NCI-H526 treated with DMSO at 0.1 percent for 48 hours (cell line): ENCODE measurements around the gene INSRR.

Experiments
- DNase-seq: peaks from one replicate; lab custom pipeline; 2025; lab: John Stamatoyannopoulos, UW

Gene INSRR

GRCh38 chr1:156874572-156875340, 15.8 kb upstream of the INSRR start:
- no peak for DNase-seq

- DNase-seq, result no peak
Observed at GRCh38 chr1:156874142-156874541, 15.2 kb upstream of the INSRR start.

GRCh38 chr1:156873659-156874058, 14.7 kb upstream of the INSRR start:
- no peak for DNase-seq

- no peak for DNase-seq
Observed at GRCh38 chr1:156869455-156869854, 10.5 kb upstream of the INSRR start.

GRCh38 chr1:156868341-156868740, 9.4 kb upstream of the INSRR start:
- no peak for DNase-seq

GRCh38 chr1:156866249-156866909, 7.5 kb upstream of the INSRR start:
- no peak for DNase-seq

- no peak for DNase-seq
Observed at GRCh38 chr1:156865865-156866248, 6.9 kb upstream of the INSRR start.

GRCh38 chr1:156865258-156865657, 6.3 kb upstream of the INSRR start:
- DNase-seq, result no peak

GRCh38 chr1:156864796-156865195, 5.9 kb upstream of the INSRR start:
- DNase-seq, result no peak

GRCh38 chr1:156863631-156864030, 4.7 kb upstream of the INSRR start:
- no peak for DNase-seq

- DNase-seq, result no peak
Observed at GRCh38 chr1:156862997-156863599, 4.2 kb upstream of the INSRR start.

- no peak for DNase-seq
Observed at GRCh38 chr1:156862584-156862983, 3.7 kb upstream of the INSRR start.

- peak; percentile 57 for DNase-seq
Observed at GRCh38 chr1:156860628-156861423, 1.9 kb upstream of the INSRR start, which contains the start of gene NTRK1. Gene NTRK1 (plus strand): TSS chr1:156860865. CDS start chr1:156860935, 70 bp downstream.

- peak; percentile 35 for DNase-seq
Observed at GRCh38 chr1:156860113-156860627, 1.3 kb upstream of the INSRR start.

- DNase-seq, result peak; percentile 47
Observed at GRCh38 chr1:156859523-156860112, 701 bp upstream of the INSRR start.

- DNase-seq, result no peak
Observed at GRCh38 chr1:156858555-156858956, 361 bp downstream of the INSRR start.

- DNase-seq, result no peak
Observed at GRCh38 chr1:156857532-156857931, 1.4 kb downstream of the INSRR start.

- DNase-seq, result no peak
Observed at GRCh38 chr1:156856282-156856785, 2.6 kb downstream of the INSRR start.

GRCh38 chr1:156854634-156855033, 4.3 kb downstream of the INSRR start:
- DNase-seq, result no peak

- DNase-seq, result no peak
Observed at GRCh38 chr1:156853761-156854160, 5.2 kb downstream of the INSRR start.

GRCh38 chr1:156852418-156852874, 6.5 kb downstream of the INSRR start:
- DNase-seq, result no peak
